Dedifferentiated amniotic fluid mesenchymal stem cell (primary cell): Measurements from ENCODE around the gene ZBP1.

Experiments
- DNase-seq: peaks from one replicate; pipeline ENCODE4 v3.0.0-alpha.2; 2016; ENCODE audit errors: extremely low spot score

Gene ZBP1

GRCh38 chr20:57558614-57559288 lies 61.5 kb downstream of the ZBP1 start:
- DNase-seq, result no peak

- no peak for DNase-seq
These were observed 62.2 kb downstream of the ZBP1 start for GRCh38 chr20:57557926-57558613.

GRCh38 chr20:57556980-57557274 lies 63.3 kb downstream of the ZBP1 start:
- DNase-seq, result no peak

- DNase-seq, result no peak
These were observed 64.6 kb downstream of the ZBP1 start for GRCh38 chr20:57555457-57556184.
